Activated gamma-delta T cell (primary cell): ENCODE data around the gene CEMP1.
"Not testable (repeated sequence)": the region's sequence is repeated elsewhere in the genome, so short reads cannot be mapped to it uniquely, and the experiment has no call there.

ENCODE experiments used
- DNase-seq: peaks from one replicate; lab custom pipeline; 2025; lab: John Stamatoyannopoulos, UW

CEMP1 gene

GRCh38 chr16:2537451-2538379 lies 6.5 kb upstream of the CEMP1 start, which contains the start of gene PDPK1:
Gene PDPK1 (plus strand): TSS chr16:2538021. CDS start chr16:2538113, 92 bp downstream.
- DNase-seq: peak; percentile 92

GRCh38 chr16:2535625-2536013 lies 4.4 kb upstream of the CEMP1 start:
- no peak for DNase-seq

- DNase-seq: not testable (repeated sequence)
Observed at GRCh38 chr16:2534335-2534734, 3.1 kb upstream of the CEMP1 start.

GRCh38 chr16:2533912-2534311 lies 2.7 kb upstream of the CEMP1 start:
- no peak for DNase-seq

DNA sequence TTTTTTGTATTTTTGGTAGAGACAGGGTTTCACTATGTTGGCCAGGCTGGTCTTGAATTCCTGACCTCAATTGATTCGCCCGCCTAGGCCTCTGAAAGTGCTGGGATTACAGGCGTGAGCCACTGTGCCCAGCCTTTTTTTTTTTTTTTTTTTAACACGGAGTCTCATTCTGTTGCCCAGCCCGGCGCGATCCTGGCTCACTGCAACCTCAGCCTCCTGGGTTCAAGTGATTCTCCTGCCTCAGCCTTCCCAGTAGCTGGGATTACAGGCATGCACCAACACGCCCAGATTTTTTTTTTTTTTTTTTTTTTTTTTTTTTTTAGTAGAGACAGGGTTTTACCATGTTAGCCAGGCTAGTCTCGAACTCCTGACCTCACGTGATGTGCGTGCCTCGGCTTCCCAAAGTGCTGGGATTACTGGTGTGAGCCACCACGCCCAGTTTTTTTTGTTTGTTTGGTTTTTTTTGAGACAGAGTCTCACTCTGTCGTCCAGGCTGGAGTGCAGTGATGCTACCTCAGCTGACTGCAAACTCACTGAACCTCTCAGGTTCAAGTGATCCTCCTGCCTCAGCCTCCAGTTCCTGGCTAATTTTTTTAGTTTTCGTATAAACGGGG lies 2.0 kb upstream of the CEMP1 start:
- DNase-seq: not testable (repeated sequence)

DNA sequence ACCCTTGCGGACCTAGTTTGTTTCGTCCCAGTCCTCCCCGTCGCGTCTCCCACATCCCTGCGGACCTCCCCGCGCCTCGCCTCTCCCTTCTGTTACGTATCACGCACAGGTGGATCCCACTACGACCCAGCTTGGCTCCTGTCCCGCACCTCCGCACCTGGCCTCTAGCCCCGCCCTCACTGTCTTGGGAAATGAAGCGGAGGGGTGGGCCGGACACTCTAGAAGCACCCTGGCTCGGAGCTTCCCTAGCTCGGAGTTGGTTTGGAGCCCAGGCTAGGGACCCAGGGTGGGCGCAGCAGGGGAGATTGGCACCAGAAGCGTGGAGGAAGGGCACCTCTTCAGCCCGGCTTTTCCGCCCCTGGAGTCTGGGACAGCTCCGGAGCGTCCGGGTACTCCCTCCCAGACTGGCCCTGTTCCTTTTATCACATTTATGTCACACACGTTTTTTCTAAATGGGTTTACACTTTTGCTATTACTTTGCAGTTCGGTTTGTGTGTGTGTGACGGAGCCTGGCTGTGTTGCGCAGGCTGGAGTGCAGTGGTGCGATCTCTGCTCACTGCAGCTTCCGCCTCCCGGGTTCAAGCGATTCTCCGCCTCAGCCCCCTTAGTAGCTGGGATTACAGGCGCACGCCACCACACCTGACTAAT lies 1.4 kb upstream of the CEMP1 start:
- peak; percentile 37 for DNase-seq

DNA sequence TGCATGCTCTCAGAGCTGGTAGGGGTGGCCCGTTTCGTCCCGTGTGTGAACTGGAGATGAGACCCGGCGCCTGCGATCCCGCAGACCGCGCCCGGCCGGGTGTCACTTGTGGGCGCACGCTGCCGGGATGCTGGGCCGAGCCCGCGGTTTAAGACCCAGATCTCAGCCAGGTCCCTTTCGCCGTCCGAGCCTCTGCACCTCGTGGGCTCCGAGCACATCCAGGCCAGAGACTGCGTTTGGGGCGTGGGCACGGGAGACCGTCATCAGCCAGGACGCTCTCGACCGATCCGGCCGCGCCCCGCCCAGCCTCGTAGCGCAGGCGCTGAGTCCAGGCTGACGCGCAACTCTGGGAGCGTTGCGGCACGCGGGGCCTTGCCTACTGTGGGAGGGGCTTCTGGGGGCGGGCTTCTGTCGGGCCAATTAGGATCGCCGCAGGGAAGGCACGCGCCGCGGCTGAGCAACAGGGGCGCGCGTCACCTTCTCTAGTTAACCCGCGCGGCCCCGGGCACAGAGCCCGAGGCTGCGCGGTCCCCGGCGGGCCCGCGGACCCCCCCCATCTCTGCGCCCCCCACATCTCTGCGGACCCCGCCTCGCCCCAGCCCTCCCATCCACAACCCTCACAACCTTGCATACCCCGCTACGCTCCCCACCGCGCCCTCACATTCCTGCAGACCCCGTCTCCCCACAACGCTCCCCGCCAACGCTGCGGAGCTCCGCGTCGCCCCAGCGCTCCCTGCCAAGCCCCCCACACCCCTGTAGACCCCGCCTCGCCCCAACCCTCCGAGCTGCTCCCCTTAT lies 687 bp upstream of the CEMP1 start:
- peak; percentile 95 for DNase-seq

DNA sequence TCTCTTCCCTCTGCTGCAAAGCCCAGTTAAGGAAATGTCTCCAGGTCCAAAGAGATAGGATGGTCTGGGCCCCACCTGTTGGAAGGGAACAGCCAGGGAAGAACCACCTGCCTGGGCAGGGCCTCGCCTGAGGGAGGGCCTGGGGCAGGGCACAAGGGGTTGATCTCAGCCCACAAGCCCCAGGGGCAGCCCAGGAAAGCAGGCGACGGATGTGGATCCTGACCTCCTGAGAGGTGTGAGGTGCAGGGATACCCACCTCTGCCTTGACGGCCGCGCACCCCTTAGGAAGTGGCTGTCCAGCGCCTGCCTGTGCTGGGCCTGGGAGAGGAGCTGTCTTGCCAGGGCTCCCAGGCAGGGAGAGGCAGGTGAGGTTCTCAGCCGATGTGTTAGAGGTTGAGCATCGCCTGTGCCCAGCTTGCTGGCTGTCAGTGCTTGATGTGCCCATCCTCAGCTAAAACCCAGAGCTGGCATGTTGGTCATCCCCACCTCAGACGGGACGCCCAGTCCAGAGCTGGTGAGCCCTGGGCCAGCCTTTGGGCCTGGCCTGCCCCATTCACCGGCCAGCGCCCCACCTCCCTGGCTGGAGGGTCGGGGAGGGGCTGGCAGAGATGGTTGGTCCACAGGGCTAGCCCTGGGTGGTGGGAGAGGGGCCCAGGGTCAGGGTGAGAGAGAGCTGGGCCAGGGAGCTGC lies 434 bp downstream of the CEMP1 start:
- DNase-seq: no peak

DNA sequence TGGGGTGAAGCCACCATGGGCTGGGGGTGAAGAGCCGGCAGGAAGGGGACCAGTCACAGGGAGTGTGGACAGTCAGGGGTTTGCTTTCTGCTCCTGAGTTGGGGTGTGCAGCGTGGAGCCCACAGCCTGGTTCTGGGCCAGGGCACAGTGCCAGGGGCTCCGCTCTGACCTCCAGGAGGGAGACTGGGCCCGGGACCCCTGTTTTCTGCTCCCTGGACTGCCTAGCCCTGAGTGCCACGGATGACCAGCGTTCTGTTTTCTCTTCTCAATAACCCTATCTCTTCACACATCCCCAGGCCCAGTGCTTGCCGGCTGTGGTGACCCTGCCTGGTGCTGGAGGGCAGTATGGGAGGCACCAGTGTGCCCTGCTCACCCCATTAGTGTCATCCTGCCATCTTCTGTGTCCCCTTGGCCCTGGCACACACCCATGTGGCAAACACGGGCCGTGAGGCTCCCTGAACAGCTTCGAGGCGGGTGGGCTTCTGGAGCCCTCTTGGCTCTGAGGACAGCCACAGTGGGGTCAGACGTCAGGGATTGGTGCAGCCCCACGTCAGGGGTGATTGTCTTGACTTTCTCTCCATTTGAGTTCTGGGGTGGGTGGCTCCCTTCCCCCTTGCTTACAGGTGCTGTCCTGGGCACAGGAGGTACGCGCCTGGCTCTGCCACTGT lies 1.1 kb downstream of the CEMP1 start:
- DNase-seq: no peak

GRCh38 chr16:2529061-2529931 lies 1.9 kb downstream of the CEMP1 start:
- no peak for DNase-seq

DNA sequence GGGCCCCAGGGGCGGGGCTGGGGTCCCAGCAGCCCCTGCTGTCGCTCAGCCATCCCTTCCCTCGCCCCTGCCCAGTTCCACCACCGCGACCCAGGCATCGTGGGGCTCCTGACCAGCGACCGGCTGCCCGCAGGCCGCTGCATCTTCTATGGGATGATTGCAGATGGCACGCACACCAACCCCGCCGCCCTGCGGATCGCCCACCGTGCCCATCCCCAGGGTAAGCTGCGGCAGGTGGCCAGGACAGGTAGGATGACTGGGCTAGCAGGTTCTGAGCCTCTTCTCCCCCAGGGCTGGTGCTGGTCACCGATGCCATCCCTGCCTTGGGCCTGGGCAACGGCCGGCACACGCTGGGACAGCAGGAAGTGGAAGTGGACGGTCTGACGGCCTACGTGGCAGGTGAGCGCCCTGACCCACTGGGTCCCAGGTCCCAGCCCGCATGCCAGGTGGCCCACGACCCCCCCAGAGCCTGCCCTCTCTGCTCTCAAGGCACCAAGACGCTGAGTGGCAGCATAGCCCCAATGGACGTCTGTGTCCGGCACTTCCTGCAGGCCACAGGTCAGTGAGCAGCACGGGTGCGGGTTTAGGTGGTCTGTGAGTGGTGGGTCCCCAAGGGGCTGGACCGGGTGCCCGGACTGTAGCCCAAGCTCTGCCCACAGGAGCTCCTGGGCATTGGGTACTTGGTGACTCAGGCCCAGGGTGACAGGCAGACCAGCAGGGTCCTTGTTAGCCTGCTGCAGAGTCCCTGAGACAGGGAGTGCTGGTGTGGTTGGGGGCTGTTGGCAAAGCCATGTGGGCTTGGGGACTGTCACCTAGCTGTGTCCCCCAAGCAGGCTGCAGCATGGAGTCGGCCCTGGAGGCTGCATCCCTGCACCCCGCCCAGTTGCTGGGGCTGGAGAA lies 2.8 kb downstream of the CEMP1 start:
- no peak for DNase-seq

- DNase-seq: no peak
Observed at GRCh38 chr16:2527784-2528100, 3.5 kb downstream of the CEMP1 start.

DNA sequence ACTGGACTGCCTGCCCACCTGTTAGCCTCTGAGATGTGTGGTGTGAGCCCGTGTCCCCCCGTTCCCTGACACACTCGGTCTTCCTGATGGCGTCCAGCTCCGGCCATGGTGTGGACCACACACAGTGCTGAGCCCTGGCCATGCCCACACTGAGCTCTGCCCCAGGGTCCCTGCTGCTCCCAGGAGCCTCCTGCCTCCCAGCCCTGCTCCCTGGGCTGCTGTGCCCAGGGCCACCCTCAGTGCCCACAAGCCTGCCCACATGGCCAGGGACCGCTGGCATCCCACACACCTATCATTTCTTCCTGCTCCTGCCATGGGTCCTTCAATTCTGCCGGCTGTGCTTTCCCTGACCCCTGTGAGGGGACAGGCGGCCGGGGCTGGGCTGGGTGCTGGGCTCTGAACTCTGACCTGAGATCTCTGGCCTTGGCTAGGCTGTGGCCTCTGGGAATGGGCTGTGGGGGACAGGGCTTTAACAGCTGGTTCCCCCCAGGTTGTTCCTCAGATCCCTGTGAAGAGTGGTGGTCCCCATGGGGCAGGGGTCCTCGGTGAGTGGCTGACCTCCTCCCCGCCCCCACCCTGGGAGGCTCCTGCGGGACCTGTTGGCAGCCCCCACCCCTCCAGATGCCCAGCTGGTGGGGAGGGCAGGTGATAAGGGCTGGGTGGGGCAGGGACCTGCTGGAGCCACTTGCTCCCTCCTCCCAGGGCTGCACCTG lies 4.0 kb downstream of the CEMP1 start:
- no peak for DNase-seq

DNA sequence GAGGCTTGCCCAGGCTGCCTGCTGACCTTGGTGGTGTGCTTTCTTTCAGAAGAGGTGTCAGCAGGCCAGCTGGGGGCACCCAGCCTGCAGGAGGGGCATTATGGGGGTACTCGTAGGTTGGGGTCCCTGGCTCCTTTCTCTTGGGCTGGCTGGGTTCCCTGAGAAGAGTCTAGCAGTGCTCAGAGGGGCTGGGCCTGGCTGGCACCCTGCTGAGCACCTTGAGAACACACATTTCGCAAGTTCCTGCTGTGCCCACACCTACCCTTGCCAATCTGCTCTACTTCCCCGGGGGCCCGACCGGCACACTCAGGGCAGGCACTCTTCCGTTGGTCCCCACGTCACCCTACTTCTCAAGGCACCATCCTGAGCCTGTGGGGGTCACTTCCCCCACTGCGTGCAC lies 5.1 kb downstream of the CEMP1 start:
- no peak for DNase-seq

DNA sequence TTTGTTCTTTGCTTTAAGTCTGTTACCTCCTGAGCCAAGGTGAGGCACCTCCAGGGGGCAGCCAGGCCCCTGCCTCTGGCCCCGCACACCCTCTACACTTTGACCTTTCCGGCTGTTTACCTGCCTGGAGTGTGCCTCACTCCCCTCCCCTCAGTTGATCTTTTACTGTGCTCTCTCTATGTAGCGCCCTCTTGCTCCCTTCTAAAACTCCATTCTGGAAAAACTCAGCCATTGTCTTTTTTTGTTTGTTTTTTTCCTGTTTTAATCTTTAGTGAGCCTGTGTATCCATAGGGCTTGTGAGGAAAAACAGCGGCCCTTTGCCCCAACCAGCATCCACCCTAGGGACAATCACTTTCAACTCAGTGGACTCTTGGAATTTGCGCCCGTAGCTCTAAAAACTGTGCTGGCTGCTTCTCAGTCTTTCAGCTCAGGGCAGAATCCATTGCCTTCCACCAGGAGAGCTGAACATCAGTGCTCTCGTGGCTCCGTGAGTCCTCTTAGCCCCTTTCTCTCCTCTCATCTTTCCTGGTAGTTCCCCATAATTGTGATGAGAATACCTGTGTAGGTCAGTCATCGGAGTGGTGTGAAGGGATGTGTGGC lies 6.8 kb downstream of the CEMP1 start:
- DNase-seq: no peak

DNA sequence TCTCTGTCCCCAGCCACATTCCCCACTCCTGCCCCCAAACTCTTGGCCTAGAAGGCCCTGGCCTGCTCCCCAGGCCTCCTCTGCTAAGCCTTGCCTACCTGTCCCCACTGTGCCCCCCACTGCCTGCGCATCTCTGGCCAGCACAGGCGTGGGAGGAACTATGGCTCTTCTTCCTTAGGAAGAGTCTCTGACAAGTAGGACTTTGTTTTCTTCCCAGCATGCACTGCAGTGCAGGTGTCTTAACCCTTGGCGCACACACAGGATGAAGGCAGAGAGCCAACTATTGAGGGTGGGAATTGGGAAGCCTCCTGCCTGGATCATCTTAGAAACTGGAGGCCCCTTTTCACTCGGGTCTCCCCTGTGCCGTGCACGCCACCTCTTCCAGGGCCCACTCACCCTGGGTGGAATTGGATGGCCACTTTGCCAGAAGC lies 7.4 kb downstream of the CEMP1 start:
- DNase-seq: no peak

- peak; percentile 51 for DNase-seq
Observed at GRCh38 chr16:2520784-2521531, 10.2 kb downstream of the CEMP1 start.
